GM12864 (cell line): ENCODE results near the gene RAB3B.

Source experiments
- DNase-seq: peaks from one replicate; pipeline ENCODE4 v3.0.0-alpha.2; 2011; ENCODE audit warnings: low read depth
- H3K4me3 ChIP-seq: 2 replicates; pipeline ENCODE4 v1.5.1; 2011; ENCODE audit warnings: mild to moderate bottlenecking, low read depth, low read length, control low read depth
- TF ChIP-seq, protein P1 (sequence below): IDR thresholded peaks from 2 replicates; pipeline ENCODE4 v1.5.1; 2011; ENCODE audit warnings: low read depth, mild to moderate bottlenecking, moderate library complexity, low read length, control low read depth, inconsistent platforms; ENCODE audit errors: missing control alignments

The RAB3B gene

GRCh38 chr1:51871351-51871975 is 119.0 kb downstream of the RAB3B start:
- DNase-seq: no peak
- H3K4me3 ChIP-seq: no peak overlapping the region
- TF ChIP-seq, protein P1, sequence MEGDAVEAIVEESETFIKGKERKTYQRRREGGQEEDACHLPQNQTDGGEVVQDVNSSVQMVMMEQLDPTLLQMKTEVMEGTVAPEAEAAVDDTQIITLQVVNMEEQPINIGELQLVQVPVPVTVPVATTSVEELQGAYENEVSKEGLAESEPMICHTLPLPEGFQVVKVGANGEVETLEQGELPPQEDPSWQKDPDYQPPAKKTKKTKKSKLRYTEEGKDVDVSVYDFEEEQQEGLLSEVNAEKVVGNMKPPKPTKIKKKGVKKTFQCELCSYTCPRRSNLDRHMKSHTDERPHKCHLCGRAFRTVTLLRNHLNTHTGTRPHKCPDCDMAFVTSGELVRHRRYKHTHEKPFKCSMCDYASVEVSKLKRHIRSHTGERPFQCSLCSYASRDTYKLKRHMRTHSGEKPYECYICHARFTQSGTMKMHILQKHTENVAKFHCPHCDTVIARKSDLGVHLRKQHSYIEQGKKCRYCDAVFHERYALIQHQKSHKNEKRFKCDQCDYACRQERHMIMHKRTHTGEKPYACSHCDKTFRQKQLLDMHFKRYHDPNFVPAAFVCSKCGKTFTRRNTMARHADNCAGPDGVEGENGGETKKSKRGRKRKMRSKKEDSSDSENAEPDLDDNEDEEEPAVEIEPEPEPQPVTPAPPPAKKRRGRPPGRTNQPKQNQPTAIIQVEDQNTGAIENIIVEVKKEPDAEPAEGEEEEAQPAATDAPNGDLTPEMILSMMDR: no peak

- no peak for DNase-seq
- no peak overlapping the region for H3K4me3 ChIP-seq
- TF ChIP-seq, protein P1: no peak
Observed at GRCh38 chr1:51870603-51871350, 119.7 kb downstream of the RAB3B start.

DNA sequence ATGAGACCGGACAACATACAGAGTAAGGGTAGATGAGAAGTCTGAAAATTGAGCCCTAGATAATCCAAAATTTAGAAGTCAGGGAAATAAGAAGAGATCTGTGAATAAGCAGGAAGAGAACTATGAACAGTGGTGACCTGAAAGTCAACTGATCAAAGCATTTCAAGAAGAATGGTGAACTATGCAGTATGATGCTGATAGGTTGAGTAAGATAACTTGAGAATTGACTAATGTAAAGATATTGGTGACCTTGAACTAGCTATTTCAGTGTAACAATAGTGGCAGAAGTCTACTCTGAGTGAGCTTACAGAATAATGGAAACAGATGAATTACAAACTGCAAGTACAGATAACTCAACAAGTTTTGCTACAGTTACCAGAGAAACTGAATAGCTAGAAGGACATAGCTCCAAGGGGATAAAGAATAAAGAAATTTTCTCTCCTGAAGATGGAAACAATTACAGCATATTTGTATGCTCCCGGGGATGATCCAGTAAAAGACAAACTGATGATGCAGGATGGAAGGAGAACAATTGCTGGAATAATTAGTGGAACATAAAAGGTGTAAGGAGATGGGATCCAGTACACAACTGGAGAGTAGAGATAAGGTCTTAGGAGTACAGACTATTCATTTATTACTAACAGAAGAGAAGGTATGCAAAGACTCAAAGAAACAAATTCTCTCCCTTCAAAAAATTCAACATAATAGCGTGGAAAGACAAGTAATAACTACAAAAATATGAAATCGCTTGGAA is 122.8 kb downstream of the RAB3B start:
- TF ChIP-seq, protein P1: no peak
- no peak for DNase-seq

GRCh38 chr1:51863384-51863783 is 127.1 kb downstream of the RAB3B start:
- no peak for DNase-seq
- H3K4me3 ChIP-seq: no peak overlapping the region
- TF ChIP-seq, protein P1: no peak

More for the DNA sequence above, 122.8 kb downstream of the RAB3B start:
- H3K4me3 ChIP-seq: no peak overlapping the region

- no peak overlapping the region for H3K4me3 ChIP-seq
- no peak for DNase-seq
- TF ChIP-seq, protein P1: no peak
Observed at GRCh38 chr1:51861669-51862068, 128.8 kb downstream of the RAB3B start.

DNA sequence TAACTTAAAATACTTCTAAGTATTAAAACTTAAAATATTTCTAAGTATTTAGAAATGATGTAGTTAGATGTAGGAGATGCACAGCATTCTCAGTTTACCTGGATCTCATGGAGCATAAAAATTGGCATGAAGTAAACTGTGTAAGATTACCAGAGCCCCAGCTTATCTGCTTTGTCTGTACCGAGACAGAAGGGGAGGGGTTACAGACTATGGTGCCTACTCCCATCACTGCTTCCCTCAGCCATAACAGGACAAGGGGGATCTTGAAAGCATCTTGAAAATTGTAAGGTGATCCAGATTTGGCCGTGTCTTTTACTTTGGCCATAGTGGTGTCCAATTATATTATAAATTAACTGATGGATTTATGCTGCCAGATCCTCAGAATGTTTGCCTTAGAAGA is 130.8 kb downstream of the RAB3B start:
- H3K4me3 ChIP-seq: no peak overlapping the region
- no peak for DNase-seq

More for the DNA sequence above, 130.8 kb downstream of the RAB3B start:
- TF ChIP-seq, protein P1: no peak
